NCI-H82 treated with DMSO at 0.1 percent for 48 hours (cell line): ENCODE results near the gene RPTOR.

Source experiments
- DNase-seq: peaks from one replicate; lab custom pipeline; 2025; ENCODE audit not compliant: unreplicated experiment; lab: John Stamatoyannopoulos, UW

Gene RPTOR

DNA sequence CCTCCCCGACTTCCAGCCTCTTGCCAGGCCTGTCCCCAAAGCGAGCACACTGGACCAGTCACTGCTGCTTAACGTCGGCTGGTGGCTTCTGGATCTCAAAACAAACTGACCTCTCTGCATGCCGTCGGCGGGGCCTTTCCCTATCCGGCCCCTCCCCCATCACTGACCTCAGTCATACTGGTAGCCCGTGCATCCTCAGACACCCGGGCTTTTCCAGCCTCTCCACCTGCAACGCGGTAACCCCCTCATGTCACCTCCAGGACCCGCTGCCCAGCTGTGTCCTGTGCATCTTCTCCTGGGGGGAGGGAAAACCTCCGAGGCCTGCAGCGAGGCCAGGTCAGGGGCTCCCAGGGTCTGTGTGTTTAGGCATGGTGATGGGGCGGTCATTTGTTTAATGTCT lies 308.4 kb downstream of the RPTOR start:
- no peak for DNase-seq

DNA sequence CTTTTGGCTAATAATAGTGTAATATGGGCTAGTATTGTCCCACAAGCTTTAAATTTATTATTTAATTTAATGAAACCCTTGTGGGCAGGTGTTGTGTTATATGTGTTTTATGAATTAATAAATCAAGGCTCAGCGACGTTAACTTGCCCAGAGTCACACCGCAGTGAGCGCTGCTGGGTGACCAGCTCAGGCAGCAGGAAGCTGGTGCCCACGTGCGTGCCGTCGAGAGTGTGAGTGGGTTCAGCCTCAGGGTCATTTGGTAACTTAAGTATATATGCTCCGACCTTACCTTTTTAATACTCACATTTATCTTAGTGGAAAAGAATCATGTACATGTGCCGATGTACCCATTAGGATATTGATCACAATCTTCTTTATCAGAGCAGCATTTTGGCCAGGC lies 309.6 kb downstream of the RPTOR start:
- no peak for DNase-seq

DNA sequence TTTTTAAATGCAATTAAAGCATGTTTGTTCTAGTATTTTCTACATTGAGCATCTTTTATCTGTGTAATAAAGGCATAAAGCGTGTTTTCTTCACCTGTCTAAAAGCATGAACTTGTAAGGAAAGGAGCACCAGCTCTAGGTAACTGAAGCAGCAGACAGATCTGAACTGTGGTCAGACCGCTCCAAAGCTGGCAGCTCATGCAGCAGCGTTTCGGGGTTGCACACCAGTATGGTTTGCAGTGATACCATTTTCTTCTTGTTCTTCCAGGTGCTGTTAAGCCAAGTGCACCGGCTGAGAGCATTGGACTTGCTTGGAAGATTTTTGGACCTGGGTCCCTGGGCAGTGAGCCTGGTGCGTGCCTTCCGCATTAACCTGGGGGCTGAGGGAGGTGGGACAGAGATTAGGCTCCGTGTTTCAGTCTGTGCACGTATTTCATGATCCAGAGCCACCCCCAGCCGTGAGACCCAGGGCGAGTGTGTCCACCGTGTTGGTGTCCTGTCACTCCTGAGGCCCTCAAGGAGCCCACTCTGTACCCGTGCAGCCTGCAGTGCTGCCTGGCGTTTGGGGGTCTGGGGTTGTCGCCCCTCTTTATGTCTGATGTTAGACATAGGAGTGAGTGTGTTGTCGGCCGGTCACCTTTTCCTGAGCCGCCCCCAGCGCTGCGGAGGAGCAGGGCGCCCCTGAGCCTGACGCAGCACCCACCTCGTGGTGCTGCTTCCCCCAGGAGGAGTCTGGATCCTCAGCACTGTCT lies 310.7 kb downstream of the RPTOR start:
- DNase-seq = no peak

DNA sequence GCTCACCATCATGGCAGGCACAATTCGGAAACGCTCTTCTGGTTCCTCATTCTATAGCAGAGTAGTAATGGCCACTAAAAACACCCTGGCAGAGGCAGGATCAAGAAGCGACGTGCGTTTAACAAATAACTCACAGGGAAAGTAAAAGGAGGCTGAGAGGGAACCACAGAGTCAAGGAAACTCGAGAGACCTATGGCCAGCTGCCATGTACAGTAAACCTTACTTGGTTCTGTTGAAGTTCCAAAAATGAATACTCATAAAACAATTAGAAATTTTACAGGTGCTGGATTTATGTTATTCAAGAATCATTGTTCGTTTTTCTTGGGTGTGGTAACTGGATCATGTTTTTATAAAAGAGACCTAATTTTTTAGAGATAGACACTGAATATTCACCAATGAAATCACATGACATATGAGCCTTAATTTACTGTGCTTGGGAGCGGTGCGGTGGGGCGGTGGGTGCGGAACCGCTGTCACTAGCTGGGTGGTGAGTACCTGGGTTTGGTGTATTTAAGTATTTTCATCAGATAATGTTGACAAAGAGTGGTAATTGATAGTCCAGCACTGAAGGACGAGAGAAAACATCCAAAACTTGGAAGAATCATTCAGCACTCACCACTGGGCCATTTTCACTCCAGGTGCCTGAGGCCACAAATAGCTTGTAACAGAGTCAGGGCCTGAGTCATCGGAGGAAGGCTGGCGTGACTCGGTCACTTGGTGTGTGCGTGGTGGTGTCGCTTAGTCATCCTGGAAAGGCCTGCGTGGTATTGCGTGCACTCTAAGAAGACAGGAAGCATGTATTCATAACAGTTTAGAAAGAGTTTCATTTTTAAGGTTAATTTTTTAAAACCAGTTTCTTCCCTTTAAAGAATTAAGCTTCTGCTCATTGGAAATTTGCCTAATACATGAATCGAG lies 311.6 kb downstream of the RPTOR start:
- DNase-seq = no peak

DNA sequence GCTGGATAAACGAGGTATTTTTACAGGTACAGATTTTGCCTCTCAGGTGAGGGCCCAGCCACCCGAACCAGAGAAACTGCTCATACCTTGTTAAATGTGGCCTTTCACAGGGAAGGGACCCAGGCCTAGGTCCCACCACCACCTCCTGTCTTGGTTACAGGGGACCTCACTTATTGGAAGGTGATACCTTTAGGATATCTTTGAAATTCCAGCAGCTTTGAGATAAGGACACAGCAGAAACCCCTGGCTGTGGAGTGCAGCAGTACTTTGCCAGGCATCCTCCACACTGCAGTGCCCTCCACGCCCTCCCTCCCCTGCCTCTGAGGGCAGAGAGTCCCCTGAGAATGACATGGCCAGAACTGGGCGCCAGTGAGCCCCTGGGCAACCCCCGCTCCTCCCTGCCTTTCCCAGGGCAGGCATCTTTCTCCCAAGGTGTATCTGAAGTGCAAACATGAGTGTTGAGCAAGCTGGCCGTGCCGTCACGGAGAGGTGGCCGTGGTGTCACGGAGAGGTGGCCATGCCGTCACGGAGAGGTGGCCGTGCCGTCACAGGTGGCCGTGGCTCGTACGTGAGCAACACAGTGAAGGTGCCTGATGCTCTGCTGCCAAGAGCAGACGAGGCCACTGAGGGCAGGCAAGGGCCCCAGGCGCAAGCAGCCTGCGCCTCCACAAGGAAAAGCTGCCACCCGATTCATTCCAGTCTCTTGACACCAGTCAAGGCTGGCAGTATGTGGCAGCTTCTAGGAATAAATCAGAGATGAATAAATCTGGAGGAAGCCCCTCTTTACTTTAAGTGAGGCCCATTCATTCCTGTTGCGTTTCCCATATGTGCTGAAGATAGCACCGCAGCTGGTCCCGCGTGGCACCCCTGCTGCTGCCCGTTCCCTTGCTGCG lies 312.5 kb downstream of the RPTOR start:
- DNase-seq = no peak

DNA sequence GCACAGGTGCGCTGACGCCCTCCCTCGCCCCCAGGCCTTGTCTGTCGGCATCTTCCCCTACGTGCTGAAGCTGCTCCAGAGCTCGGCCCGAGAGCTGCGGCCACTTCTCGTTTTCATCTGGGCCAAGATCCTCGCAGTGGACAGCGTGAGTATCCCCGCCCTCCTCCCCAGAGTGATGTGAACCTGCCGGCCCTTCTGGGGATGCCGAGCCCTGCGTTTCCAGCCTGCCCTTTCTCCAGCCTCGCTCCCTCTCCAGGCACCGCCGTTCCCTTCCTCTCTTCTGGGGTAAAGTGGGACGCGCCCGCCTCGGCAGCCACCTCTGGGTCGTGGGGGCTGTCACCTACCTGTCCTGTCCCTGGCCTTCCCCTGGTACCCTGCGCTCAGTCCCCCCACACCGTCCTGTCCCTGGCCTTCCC lies 313.1 kb downstream of the RPTOR start:
- DNase-seq = no peak

DNA sequence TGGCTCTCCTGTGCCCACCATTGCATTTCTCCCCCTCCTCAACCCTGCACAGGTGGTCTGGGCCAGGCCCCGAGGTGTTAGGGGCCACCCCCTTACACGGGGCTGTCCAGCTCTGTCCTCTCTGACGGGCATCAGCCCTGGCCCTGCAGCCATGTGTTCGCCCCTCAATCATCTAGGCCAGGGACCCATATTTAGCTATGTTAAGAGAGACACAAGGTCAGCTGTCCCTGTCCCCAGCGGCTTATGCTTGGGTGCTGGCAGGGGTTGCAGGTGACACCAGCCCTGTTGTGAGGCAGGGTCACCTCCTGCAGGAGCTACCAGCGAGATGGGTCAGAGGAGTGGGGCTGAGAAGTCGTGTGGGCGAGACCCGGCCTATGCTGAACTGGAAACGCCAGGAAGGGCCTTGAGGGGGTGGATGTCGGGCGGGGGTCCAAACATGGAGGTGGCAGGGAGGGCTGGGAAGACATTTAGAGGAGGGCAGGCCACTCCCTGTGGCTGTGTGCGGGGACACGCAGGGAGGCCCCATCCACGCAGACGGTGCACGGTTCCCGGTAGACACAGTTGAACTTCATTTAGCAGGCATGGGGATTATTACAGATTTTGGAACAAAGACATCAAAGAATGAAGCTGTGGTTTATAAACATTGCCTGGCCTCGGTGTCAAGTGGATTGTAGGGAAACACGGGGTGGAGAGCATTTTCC lies 313.8 kb downstream of the RPTOR start:
- no peak for DNase-seq

DNA sequence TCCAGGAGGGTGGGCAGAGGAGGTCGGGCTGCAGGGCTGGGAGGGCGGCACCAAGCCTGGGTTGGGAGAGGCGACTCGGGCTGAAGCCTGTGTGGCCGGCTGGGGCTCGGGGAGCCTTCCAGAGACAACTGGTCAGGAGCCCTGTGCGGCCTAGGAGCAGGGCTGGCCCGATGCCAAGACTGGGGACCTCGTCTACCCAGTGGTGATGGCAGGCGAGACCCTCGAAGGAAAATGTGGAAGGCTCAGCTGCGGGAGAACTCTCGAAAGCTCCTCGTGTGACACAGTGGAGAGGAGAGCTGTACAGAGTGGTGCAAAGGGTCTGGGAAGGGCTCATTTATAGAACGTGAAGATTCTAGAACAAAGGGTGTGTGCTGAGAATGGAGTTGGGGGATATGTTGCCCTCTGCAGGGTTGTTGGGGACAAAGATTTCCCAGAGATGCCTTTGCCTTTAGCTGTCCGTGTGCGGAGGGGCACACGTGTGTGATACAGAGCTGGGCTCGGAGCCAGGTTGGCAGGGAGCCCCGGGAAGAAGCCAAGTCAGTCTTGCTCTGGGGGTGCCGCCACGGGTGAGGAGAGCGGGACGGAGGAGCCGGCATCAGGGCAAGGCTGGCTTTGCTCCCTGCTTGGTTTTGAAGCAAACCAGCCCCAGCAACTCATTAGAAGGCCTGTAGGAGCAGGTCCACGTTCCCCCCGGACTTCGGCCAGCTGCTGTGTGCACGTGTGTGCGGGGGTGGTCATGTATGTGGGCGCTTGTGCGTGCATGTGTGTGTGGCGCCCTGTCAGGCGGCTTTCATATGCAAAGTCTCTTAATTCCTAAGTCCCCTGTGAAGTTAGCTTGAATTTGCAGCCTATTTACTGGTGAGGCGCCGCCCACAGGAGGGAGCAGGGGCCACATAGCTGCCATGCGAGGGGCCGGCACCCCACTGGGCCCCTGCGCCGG lies 314.6 kb downstream of the RPTOR start:
- no peak for DNase-seq

DNA sequence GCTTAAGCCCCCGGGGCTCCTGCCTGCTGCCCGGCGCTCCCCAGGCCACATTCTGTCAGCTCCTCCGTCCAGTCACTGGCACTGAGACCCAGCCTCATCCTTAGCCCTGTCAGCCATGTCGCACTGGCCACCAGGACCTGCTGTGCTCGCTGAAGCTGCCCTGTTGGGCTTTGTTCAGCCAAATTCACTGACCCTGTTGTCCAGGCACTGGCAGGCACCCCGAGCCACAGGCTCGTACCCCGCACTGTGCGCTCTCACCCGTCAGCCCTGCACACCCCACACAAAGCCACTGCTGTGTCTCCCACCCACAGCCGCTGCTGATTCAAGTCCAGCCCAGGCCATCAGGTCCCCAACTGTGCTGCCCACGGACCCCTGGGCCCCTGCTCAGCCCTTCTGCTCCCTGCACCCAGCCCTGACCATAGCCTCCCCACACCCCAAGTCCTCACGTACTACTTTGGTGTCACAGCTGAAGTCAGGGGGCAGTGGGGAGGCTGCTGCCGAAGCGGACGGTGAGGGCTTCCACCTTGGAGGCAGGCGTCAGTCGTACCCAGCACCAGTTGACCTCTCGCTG lies 315.5 kb downstream of the RPTOR start:
- DNase-seq = no peak

DNA sequence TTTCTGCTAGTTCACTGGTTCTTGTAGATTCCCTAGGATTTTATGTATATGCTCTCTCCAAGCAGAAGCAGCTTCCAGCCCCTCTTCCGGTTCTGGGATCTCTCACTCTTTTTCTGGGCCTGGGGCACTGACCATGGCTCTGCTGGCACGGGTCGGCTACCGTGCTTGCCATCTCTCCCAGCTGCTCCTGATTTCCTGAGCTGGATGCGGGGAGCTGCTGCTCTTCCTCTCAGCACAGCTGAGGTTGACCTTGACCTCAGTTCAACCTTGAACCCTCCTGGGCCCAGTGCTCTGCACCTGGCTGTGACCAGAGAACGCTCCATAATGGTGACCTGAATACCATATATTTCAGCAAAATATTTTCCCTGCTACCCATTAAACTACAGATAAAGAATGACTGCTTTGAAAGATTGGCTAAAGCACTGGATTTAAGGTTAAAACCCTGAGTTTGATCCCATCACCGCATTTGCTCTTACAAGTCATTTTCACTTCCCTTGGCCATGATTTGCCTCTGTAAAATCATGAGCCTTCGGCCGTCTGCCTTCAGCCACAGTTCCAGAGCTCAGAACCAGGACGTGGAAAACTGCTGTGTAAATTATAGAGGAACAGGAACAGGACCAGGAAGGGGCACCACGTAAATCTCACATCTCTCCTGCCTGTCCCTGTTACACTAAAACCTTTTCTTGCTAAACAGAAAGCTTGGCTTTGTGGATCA lies 316.2 kb downstream of the RPTOR start:
- no peak for DNase-seq

DNA sequence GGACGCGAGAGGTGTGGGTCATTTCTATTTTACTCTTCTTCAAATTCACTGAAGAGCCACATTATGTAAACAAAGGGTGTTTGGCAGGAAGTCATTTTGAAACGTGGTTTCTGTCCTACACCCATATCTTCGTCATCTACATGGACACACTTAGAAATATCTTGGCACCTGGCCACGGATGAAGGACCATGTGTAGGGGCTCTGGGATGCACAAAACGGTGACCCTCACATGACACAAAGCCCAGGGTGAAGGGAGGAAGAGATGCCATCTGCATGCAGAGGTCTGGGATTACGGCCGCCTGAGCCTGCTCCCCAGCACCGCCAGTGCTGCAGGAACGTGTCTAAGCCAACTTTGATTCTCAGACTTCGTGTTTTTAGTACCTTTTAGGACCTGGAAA lies 316.8 kb downstream of the RPTOR start:
- DNase-seq = no peak

DNA sequence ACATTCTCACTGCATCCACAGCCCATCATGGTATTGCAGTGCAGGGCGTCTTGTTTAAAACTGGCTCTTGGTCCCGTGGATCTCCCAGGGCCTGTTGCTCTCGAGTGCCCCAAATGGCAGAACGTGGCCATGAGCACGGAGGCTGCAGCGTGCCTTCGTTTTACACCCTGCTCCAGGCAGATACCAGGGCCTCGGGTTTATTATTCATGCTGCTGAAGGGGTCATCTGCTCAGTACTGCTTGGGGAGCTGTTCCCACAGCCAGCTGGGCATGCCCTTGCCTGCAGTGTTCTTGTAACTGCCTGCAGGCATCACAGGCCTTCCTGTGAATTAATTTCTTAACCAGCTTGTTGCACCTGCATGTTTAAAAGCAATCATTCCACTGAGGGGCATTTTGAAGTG lies 317.3 kb downstream of the RPTOR start:
- no peak for DNase-seq

DNA sequence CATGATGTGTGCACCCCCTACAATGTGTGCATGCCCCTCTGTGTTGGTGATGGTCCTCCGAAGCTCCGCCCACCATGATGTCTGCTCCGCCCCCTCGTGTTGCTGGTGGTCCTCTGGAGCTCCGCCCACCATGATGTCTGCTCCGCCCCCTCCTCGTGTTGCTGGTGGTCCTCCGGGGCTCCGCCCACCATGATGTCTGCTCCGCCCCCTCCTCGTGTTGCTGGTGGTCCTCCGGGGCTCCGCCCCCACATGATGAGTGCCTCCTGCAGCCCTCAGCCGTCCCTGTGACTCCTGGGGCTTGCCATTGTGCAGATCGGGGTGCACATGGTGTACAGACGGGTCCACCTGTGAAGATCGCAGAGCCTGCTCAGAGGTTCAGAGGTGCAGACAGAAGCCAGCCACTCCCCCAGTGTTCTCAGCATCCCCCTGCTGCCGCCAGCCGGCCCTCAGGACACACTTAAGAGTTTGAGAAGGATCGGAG lies 317.9 kb downstream of the RPTOR start:
- DNase-seq = no peak

DNA sequence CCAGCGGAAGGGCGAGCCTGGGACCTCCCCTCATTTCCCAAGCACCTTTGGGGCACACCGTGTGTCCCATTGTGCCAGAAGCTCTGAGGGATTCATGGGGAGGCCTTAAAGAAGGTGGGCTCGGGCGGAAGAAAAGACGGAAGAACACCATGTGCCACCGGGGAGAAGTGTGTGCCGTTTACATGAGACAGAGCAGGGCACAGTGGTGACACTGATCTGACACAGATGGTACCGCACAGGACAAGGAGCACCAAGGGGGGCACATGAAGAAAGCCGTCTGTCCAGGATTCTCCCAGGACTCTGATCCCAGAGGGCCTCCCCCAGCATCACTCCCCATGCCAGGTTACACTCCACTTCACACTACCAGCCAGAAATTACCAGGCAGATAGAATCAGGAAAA lies 318.3 kb downstream of the RPTOR start:
- DNase-seq = no peak

DNA sequence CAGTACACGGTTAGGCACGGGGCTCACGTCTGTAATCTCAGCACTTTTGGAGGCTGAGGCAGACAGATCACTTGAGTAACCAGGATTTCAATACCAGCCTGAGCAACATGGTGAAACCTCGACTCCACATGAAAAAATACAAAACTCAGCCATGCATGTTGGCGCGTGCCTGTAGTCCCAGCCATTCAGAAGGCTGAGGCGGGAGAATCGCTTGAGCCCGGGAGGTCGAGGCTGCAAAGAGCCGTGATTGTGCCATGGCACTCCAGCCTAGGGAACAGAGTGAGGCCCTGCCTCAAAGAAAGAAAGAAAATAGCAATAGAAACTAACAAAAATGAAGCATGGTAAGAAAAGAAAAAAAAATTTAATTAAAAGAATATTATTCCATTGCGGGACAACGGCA lies 319.0 kb downstream of the RPTOR start:
- no peak for DNase-seq

DNA sequence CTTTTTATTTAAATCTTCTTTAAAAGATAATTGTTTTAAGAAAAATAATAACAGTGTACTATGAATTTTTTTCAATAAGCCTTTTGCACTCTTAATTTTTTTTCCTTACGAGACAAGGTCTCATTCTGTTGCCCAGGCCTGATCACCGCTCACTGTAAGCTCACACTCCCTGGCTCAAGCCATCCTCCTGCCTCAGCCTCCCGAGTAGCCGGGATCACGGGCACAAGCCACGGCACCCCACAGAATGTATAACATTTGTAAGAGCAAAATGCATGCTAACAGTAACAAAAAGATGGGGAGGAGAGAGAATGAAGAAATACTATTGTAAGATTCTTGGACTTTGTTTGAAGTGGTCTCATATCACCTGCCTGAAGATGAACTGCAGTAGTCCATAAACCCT lies 320.1 kb downstream of the RPTOR start:
- DNase-seq = no peak

DNA sequence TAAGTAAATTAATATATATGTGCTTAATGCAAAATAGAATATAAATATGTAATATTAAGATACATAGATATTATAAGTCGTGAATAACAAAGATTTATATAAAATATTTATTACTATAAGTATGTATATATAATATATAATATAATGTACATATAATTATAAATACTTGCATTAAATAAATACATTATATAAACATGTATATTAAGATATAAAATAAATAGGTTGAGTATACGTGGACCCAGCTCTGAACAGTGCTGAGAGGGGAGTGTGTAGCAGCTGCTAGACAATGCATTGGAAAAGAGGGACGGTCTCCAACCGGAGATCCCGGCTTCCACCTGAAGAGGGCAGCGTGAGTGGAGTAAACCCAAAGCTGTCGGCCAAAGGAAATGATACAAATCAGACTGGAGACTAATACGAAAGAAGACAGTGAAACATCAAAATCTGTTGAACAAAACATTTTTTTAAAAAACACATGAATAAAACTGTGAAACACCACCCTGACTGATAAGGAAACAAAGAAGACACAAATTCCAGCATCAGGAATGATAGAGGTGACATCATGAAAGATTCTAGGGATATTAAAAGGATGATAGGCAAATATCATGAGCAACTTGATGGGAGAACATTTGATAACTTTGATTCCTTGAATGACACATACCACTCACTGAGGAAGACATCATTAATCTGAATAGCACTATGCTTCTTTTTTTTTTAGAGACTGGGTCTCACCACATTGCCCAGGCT lies 321.6 kb downstream of the RPTOR start:
- DNase-seq = peak; percentile 35
